Nephron (organoid): ENCODE data around the gene ADGRG1.

Experiments
- H3K27ac Mint-ChIP-seq, 3 experiments: 2 replicates each; pipeline ENCODE4 v1.8.0; 2020; ENCODE audit warnings: mixed read lengths in 3 of 3, mild to moderate bottlenecking in 2 of 3, moderate library complexity in 1 of 3
- H3K27me3 Mint-ChIP-seq: 2 replicates; pipeline ENCODE4 v1.8.0; 2021; ENCODE audit warnings: low read depth, mild to moderate bottlenecking, moderate library complexity, mixed read lengths
- H3K36me3 Mint-ChIP-seq: 2 replicates; pipeline ENCODE4 v1.8.0; 2020; ENCODE audit warnings: low read depth, mixed read lengths
- H3K4me1 Mint-ChIP-seq: 2 replicates; pipeline ENCODE4 v1.8.0; 2020; ENCODE audit warnings: mixed read lengths
- H3K4me3 Mint-ChIP-seq, 3 experiments: 2 replicates each; pipeline ENCODE4 v1.8.0; 2020; ENCODE audit warnings: mild to moderate bottlenecking in 3 of 3, mixed read lengths in 3 of 3, moderate library complexity in 2 of 3
- H3K9me3 Mint-ChIP-seq: 2 replicates; pipeline ENCODE4 v1.8.0; 2020; ENCODE audit warnings: mixed read lengths
- CTCF ChIP-seq, 3 experiments: fragments of 200-600 bp; sonication (generic); IDR thresholded peaks; one replicate each; pipeline ENCODE4 v1.5.0; 2021; ENCODE audit warnings: antibody characterized with exemption in 3 of 3; ENCODE audit not compliant: unreplicated experiment in 3 of 3

ADGRG1 gene

GRCh38 chr16:57675741-57676551 lies 47.5 kb downstream of the ADGRG1 start:
- H3K4me3 Mint-ChIP-seq = no peak overlapping the region
- no peak for TF ChIP-seq CTCF (IDR thresholded peaks at IDR 0.05; ENCODE audit: unreplicated experiment in 3 of 3)
- H3K27ac Mint-ChIP-seq = peak overlapping the region; percentile 22 to 61 (median 36)
- H3K9me3 Mint-ChIP-seq = no peaks in the 10 kb centered on the region
- no peaks in the 10 kb centered on the region for H3K36me3 Mint-ChIP-seq
- H3K4me1 Mint-ChIP-seq = peaks cover 12% of the 10 kb centered on the region
- H3K27me3 Mint-ChIP-seq = peaks cover 8% of the 10 kb centered on the region

GRCh38 chr16:57676553-57677085 lies 48.2 kb downstream of the ADGRG1 start:
- TF ChIP-seq CTCF (IDR thresholded peaks at IDR 0.05; ENCODE audit: unreplicated experiment in 3 of 3) = no peak
- Mint-ChIP-seq H3K36me3 (no peaks in the 10 kb centered on the region), H3K9me3 (no peaks in the 10 kb centered on the region), H3K27me3 (peaks cover 8% of the 10 kb centered on the region), H3K27ac (peak overlapping the region in 2 of 3 experiments; percentile 36 to 61), H3K4me3 (no peak overlapping the region), H3K4me1 (peaks cover 12% of the 10 kb centered on the region)

GRCh38 chr16:57677622-57678369 lies 49.4 kb downstream of the ADGRG1 start:
- peak overlapping the region in 1 of 3 experiments; percentile 21 for H3K27ac Mint-ChIP-seq
- H3K9me3 Mint-ChIP-seq = no peaks in the 10 kb centered on the region
- no peak for TF ChIP-seq CTCF (IDR thresholded peaks at IDR 0.05; ENCODE audit: unreplicated experiment in 3 of 3)
- H3K4me3 Mint-ChIP-seq = no peak overlapping the region
- H3K27me3 Mint-ChIP-seq = peaks cover 8% of the 10 kb centered on the region
- H3K36me3 Mint-ChIP-seq = no peaks in the 10 kb centered on the region
- H3K4me1 Mint-ChIP-seq = peaks cover 12% of the 10 kb centered on the region

- H3K27me3 Mint-ChIP-seq = peaks cover under 1% of the 10 kb centered on the region
- H3K36me3 Mint-ChIP-seq = no peaks in the 10 kb centered on the region
- no peak overlapping the region for H3K4me3 Mint-ChIP-seq
- no peaks in the 10 kb centered on the region for H3K9me3 Mint-ChIP-seq
- no peak overlapping the region for H3K27ac Mint-ChIP-seq
- H3K4me1 Mint-ChIP-seq = peaks cover 12% of the 10 kb centered on the region
- no peak for TF ChIP-seq CTCF (IDR thresholded peaks at IDR 0.05; ENCODE audit: unreplicated experiment in 3 of 3)
Measured at GRCh38 chr16:57679016-57679415, 50.6 kb downstream of the ADGRG1 start.

GRCh38 chr16:57679767-57680482 lies 51.5 kb downstream of the ADGRG1 start:
- Mint-ChIP-seq H3K4me1 (peaks cover 12% of the 10 kb centered on the region), H3K9me3 (no peaks in the 10 kb centered on the region), H3K27ac (no peak overlapping the region), H3K27me3 (no peaks in the 10 kb centered on the region), H3K4me3 (no peak overlapping the region), H3K36me3 (no peaks in the 10 kb centered on the region)
- TF ChIP-seq CTCF (IDR thresholded peaks at IDR 0.05; ENCODE audit: unreplicated experiment in 3 of 3) = no peak
